A549 (cell line): ENCODE data around the gene GUK1.

Experiments used
- CEBPB ChIP-seq, 2 experiments: fragments of >200 bp in 1 of 2; sonication (Bioruptor Twin) in 1 of 2; formaldehyde crosslinking in 1 of 2; IDR thresholded peaks; 2 replicates each; pipeline ENCODE4 v1.6.1; 2012 to 2016
- MAFK ChIP-seq: fragments of 450-650 bp; IDR thresholded peaks from 2 replicates; pipeline ENCODE4 v1.6.1; 2014; ENCODE audit not compliant: partially characterized antibody
- RCOR1 ChIP-seq: fragments of 150-350 bp; IDR thresholded peaks from 2 replicates; pipeline ENCODE4 v1.6.1; 2014; ENCODE audit warnings: antibody characterized with exemption, low read length, low read depth
- TF ChIP-seq, protein P1 (sequence below): fragments of >200 bp; sonication (Bioruptor Twin); formaldehyde crosslinking; IDR thresholded peaks from 3 replicates; pipeline ENCODE4 v1.5.1; 2016
- TF ChIP-seq, protein P2 (sequence below): fragments of 250-450 bp; sonication (Bioruptor Pico); IDR thresholded peaks from 2 replicates; pipeline ENCODE4 v1.5.0; 2021; ENCODE audit warnings: mild to moderate bottlenecking, moderate library complexity, borderline replicate concordance

DNA sequence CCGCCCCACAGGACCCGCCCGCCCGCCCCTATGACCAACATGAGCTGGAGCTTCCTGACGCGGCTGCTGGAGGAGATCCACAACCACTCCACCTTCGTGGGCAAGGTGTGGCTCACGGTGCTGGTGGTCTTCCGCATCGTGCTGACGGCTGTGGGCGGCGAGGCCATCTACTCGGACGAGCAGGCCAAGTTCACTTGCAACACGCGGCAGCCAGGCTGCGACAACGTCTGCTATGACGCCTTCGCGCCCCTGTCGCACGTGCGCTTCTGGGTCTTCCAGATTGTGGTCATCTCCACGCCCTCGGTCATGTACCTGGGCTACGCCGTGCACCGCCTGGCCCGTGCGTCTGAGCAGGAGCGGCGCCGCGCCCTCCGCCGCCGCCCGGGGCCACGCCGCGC lies 17.6 kb downstream of the GUK1 start:
- no peak for TF ChIP-seq MAFK
- no peak for TF ChIP-seq RCOR1
- TF ChIP-seq, protein P1, sequence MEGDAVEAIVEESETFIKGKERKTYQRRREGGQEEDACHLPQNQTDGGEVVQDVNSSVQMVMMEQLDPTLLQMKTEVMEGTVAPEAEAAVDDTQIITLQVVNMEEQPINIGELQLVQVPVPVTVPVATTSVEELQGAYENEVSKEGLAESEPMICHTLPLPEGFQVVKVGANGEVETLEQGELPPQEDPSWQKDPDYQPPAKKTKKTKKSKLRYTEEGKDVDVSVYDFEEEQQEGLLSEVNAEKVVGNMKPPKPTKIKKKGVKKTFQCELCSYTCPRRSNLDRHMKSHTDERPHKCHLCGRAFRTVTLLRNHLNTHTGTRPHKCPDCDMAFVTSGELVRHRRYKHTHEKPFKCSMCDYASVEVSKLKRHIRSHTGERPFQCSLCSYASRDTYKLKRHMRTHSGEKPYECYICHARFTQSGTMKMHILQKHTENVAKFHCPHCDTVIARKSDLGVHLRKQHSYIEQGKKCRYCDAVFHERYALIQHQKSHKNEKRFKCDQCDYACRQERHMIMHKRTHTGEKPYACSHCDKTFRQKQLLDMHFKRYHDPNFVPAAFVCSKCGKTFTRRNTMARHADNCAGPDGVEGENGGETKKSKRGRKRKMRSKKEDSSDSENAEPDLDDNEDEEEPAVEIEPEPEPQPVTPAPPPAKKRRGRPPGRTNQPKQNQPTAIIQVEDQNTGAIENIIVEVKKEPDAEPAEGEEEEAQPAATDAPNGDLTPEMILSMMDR = no peak
- no peak for TF ChIP-seq CEBPB (IDR thresholded peaks at IDR 0.05)
- TF ChIP-seq, protein P2, sequence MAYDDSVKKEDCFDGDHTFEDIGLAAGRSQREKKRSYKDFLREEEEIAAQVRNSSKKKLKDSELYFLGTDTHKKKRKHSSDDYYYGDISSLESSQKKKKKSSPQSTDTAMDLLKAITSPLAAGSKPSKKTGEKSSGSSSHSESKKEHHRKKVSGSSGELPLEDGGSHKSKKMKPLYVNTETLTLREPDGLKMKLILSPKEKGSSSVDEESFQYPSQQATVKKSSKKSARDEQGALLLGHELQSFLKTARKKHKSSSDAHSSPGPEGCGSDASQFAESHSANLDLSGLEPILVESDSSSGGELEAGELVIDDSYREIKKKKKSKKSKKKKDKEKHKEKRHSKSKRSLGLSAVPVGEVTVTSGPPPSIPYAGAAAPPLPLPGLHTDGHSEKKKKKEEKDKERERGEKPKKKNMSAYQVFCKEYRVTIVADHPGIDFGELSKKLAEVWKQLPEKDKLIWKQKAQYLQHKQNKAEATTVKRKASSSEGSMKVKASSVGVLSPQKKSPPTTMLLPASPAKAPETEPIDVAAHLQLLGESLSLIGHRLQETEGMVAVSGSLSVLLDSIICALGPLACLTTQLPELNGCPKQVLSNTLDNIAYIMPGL = no peak
